PC-9 (cell line): ENCODE data around the gene ATAD3A. TPM values are rescaled to one million over a fixed set of nuclear protein-coding genes. Genes with fewer than 3 reads are reported as not detected.

ENCODE experiments used
- BruUV-seq: library from RNA; stranded (reverse); fragments of 400-500 nt; replicated peaks from 2 replicates; lab custom pipeline; 2021; lab: Mats Ljungman, UMichigan
- CTCF ChIA-PET: fragments of 300-600 bp; sonication (Branson Sonifier 250); formaldehyde crosslinking; loops from one replicate; lab custom pipeline; 2022; ENCODE audit warnings: antibody characterized with exemption; lab: Charles Lee
- POLR2A ChIA-PET: fragments of 300-600 bp; sonication (Branson Sonifier 250); formaldehyde crosslinking; loops from one replicate; lab custom pipeline; 2022; ENCODE audit warnings: antibody characterized with exemption; ENCODE audit not compliant: unreplicated experiment; lab: Charles Lee
- DNase-seq, 2 experiments: peaks; one replicate each; pipeline versions ENCODE4 v3.0.0 to v3.0.0-alpha.2; 2015 to 2022; ENCODE audit warnings: mixed read lengths in 1 of 2
- H2AFZ ChIP-seq: fragments of 200-600 bp; sonication (generic); 2 replicates; pipeline ENCODE4 v1.8.1; 2017; ENCODE audit warnings: antibody characterized with exemption
- H3F3A ChIP-seq: fragments of 200-600 bp; sonication (generic); 2 replicates; pipeline ENCODE4 v1.8.1; 2017; ENCODE audit warnings: antibody characterized with exemption, mild to moderate bottlenecking, low read depth; ENCODE audit not compliant: insufficient read depth
- H3K27ac ChIP-seq: fragments of 200-600 bp; sonication (generic); 2 replicates; pipeline ENCODE4 v1.6.1; 2016; ENCODE audit warnings: mixed run types
- H3K27me3 ChIP-seq: fragments of 200-600 bp; sonication (generic); 2 replicates; pipeline ENCODE4 v1.6.1; 2016; ENCODE audit warnings: low read depth, mixed run types; ENCODE audit not compliant: insufficient read depth
- H3K36me3 ChIP-seq: fragments of 200-600 bp; sonication (generic); 2 replicates; pipeline ENCODE4 v1.6.1; 2016; ENCODE audit warnings: low read depth, mixed run types
- H3K4me1 ChIP-seq: fragments of 200-600 bp; sonication (generic); replicated peaks from 2 replicates; pipeline ENCODE4 v1.6.1; 2016; ENCODE audit warnings: mixed run types; ENCODE audit not compliant: insufficient read depth
- H3K4me2 ChIP-seq: fragments of 200-600 bp; sonication (generic); 2 replicates; pipeline ENCODE4 v1.6.1; 2017; ENCODE audit warnings: mixed run types
- H3K4me3 ChIP-seq: fragments of 200-600 bp; sonication (generic); 2 replicates; pipeline ENCODE4 v1.6.1; 2016; ENCODE audit warnings: mixed run types
- H3K79me2 ChIP-seq: fragments of 200-600 bp; sonication (generic); 2 replicates; pipeline ENCODE4 v1.6.1; 2017; ENCODE audit warnings: low read depth, mixed run types
- H3K9me2 ChIP-seq: fragments of 200-600 bp; sonication (generic); 2 replicates; pipeline ENCODE4 v1.8.1; 2017; ENCODE audit warnings: mild to moderate bottlenecking; ENCODE audit not compliant: insufficient read depth
- H3K9me3 ChIP-seq: fragments of 200-600 bp; sonication (generic); 2 replicates; pipeline ENCODE4 v1.8.1; 2016; ENCODE audit warnings: low read depth; ENCODE audit not compliant: insufficient read depth
- H4K20me1 ChIP-seq: fragments of 200-600 bp; sonication (generic); 2 replicates; pipeline ENCODE4 v1.8.1; 2017; ENCODE audit not compliant: insufficient read depth
- CTCF ChIP-seq: fragments of 200-600 bp; sonication (generic); conservative IDR thresholded peaks from 2 replicates; pipeline ENCODE4 v1.6.1; 2017; ENCODE audit warnings: mixed run types, antibody characterized with exemption, mild to moderate bottlenecking, moderate library complexity
- EZH2 ChIP-seq: fragments of 200-600 bp; sonication (generic); IDR thresholded peaks from 2 replicates; pipeline ENCODE4 v1.8.0; 2017; ENCODE audit warnings: antibody characterized with exemption, low read depth
- intact Hi-C: fragments of 100-400 bp; cut with micrococcal nuclease; formaldehyde crosslinking; loops from one replicate; pipeline ENCODE4 v1.10.0; 2022; ENCODE audit not compliant: unreplicated experiment
- total RNA-seq: library from RNA; stranded (reverse); gene quantifications from 2 replicates; pipeline ENCODE4 v1.2.3, GENCODE V29; 2021

The ATAD3A gene
- total RNA-seq, 1 experiment from 2014 or later, result 43.6 TPM

GRCh38 chr1:1565340-1565739, 53.4 kb downstream of the ATAD3A start:
- ChIA-PET CTCF (no interaction called here), POLR2A (no interaction called here)
- Histone ChIP-seq H3K9me3 (no peaks in the 10 kb centered on the region), H3K27ac (no peak overlapping the region), H3F3A (peaks cover 1% of the 10 kb centered on the region; the same call in 1 of the 2 replicates), H3K79me2 (peaks cover 77% of the 10 kb centered on the region), H4K20me1 (peaks cover 80% of the 10 kb centered on the region), H3K4me1 (no peaks in the 10 kb centered on the region), H3K36me3 (0 out of 2 replicates have a peak, but pooled peaks cover 21% of the 10 kb centered on the region), H3K9me2 (no peaks in the 10 kb centered on the region), H2AFZ (no peak overlapping the region), H3K27me3 (no peaks in the 10 kb centered on the region), H3K4me3 (no peak overlapping the region), H3K4me2 (no peak overlapping the region)
- intact Hi-C loops, result no loop called here
- DNase-seq, result no peak
- BruUV-seq, result no TSS peak
- TF ChIP-seq CTCF, result no peak
- TF ChIP-seq EZH2, result no peak

GRCh38 chr1:1567152-1567875, 55.4 kb downstream of the ATAD3A start:
- H3K36me3 ChIP-seq, result 0 out of 2 replicates have a peak, but pooled peaks cover 19% of the 10 kb centered on the region
- H4K20me1 ChIP-seq, result peaks cover 93% of the 10 kb centered on the region
- H3K27ac ChIP-seq, result no peak overlapping the region
- POLR2A ChIA-PET, result no interaction called here
- no peak for DNase-seq
- no peaks in the 10 kb centered on the region for H3K4me1 ChIP-seq
- intact Hi-C loops, result no loop called here
- H2AFZ ChIP-seq, result no peak overlapping the region
- H3K79me2 ChIP-seq, result peaks cover 93% of the 10 kb centered on the region
- peaks cover 4% of the 10 kb centered on the region; the same call in 1 of the 2 replicates for H3F3A ChIP-seq
- no TSS peak for BruUV-seq
- no peaks in the 10 kb centered on the region for H3K9me3 ChIP-seq
- CTCF ChIA-PET, result no interaction called here
- no peaks in the 10 kb centered on the region for H3K9me2 ChIP-seq
- no peaks in the 10 kb centered on the region for H3K27me3 ChIP-seq
- H3K4me2 ChIP-seq, result no peak overlapping the region
- TF ChIP-seq EZH2 (no peak), CTCF (no peak)
- H3K4me3 ChIP-seq, result no peak overlapping the region

- no peak overlapping the region for H3K4me3 ChIP-seq
- H3K36me3 ChIP-seq, result 0 out of 2 replicates have a peak, but pooled peaks cover 19% of the 10 kb centered on the region
- no TSS peak for BruUV-seq
- no peak for TF ChIP-seq EZH2
- TF ChIP-seq CTCF, result no peak
- no peaks in the 10 kb centered on the region for H3K4me1 ChIP-seq
- DNase-seq, result no peak
- no peak overlapping the region for H2AFZ ChIP-seq
- H4K20me1 ChIP-seq, result peaks cover 92% of the 10 kb centered on the region
- ChIA-PET CTCF (no interaction called here), POLR2A (no interaction called here)
- no peaks in the 10 kb centered on the region for H3K9me3 ChIP-seq
- H3F3A ChIP-seq, result peaks cover 4% of the 10 kb centered on the region; the same call in 1 of the 2 replicates
- peaks cover 96% of the 10 kb centered on the region for H3K79me2 ChIP-seq
- no peak overlapping the region for H3K27ac ChIP-seq
- H3K4me2 ChIP-seq, result no peak overlapping the region
- H3K27me3 ChIP-seq, result no peaks in the 10 kb centered on the region
- H3K9me2 ChIP-seq, result no peaks in the 10 kb centered on the region
- intact Hi-C loops, result no loop called here
Observed at GRCh38 chr1:1567891-1568291, 55.9 kb downstream of the ATAD3A start.
